ENCODE results near the gene BRSK2.

Gene BRSK2

GRCh38 chr11:1460986-1461825, 71.5 kb downstream of the BRSK2 start:
- H3K27ac ChIP-seq (ENCODE audit: low read depth, low read length): no peak overlapping the region
- H3K9ac ChIP-seq (ENCODE audit: low read length in 5 of 5): no peak overlapping the region
- peaks cover 0 to 25% (median 11%) of the 10 kb centered on the region in 5 donors for H3K4me1 ChIP-seq (ENCODE audit: control insufficient read depth in 5 of 5, insufficient read depth in 5 of 5, low read length in 5 of 5)
- no peaks in the 10 kb centered on the region for H3K27me3 ChIP-seq (ENCODE audit: control insufficient read depth in 5 of 5, insufficient read depth in 4 of 5, low read length in 5 of 5)
- peaks cover 0 to 16% (median 9%) of the 10 kb centered on the region in 5 donors for H3K36me3 ChIP-seq (ENCODE audit: control insufficient read depth in 5 of 5, insufficient read depth in 5 of 5, low read length in 5 of 5)
- H3K9me3 ChIP-seq (ENCODE audit: control insufficient read depth in 5 of 5, low read length in 5 of 5): peaks cover 0 to 4% (median 0%) of the 10 kb centered on the region in 5 donors
- no peak overlapping the region for H3K4me3 ChIP-seq (ENCODE audit: low read depth in 1 of 5, low read length in 5 of 5)

DNA sequence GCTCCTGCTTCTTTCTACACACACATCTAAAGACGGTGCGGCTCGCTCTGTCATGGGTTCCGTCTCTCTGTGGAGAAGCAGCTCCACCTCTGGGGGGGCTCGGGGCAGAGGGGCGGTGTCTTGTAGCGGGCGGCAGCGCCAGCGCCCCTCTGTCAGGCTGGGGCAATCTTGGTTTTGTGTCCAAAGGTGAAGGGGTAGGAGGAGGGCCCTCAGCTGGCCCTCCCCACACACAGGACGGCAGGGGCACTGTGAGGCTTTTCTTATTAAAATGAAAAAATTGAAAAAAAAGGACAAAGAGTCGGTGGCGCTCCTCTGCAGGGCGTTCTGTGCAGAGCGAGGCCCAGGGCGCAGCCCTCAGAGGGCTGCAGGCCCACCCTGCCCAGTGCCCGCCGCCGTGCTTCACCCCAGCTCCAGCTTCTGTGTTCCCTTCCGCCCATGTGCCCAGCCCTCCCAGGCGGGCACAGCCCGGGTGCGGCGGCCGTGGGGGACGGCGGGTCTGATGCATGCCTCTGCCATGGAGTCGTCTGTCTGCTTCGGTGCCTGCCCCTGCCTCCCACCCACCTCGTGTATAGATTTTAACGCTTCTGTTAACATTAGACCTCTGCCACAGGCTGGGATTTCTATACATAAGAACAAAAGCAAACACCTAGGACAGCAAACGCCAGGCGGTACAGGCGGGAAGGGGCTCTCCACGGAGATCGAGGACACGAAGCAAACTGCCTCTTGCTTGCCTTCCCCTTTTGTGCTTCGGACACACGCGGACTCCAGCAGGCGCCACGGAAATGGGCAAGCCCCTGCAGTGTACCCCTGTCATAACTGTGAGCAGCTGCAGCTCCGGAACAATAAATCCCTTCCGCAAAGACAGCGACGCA, 72.3 kb downstream of the BRSK2 start:
- peaks cover 0 to 19% (median 9%) of the 10 kb centered on the region in 5 donors for H3K36me3 ChIP-seq (ENCODE audit: control insufficient read depth in 5 of 5, insufficient read depth in 5 of 5, low read length in 5 of 5)
- no peak overlapping the region for H3K27ac ChIP-seq (ENCODE audit: low read depth, low read length)
- no peaks in the 10 kb centered on the region for H3K27me3 ChIP-seq (ENCODE audit: control insufficient read depth in 5 of 5, insufficient read depth in 4 of 5, low read length in 5 of 5)
- peaks cover 0 to 25% (median 11%) of the 10 kb centered on the region in 5 donors for H3K4me1 ChIP-seq (ENCODE audit: control insufficient read depth in 5 of 5, insufficient read depth in 5 of 5, low read length in 5 of 5)
- no peak overlapping the region for H3K4me3 ChIP-seq (ENCODE audit: low read depth in 1 of 5, low read length in 5 of 5)
- peaks cover 0 to 4% (median 0%) of the 10 kb centered on the region in 5 donors for H3K9me3 ChIP-seq (ENCODE audit: control insufficient read depth in 5 of 5, low read length in 5 of 5)
- no peak overlapping the region for H3K9ac ChIP-seq (ENCODE audit: low read length in 5 of 5)

DNA sequence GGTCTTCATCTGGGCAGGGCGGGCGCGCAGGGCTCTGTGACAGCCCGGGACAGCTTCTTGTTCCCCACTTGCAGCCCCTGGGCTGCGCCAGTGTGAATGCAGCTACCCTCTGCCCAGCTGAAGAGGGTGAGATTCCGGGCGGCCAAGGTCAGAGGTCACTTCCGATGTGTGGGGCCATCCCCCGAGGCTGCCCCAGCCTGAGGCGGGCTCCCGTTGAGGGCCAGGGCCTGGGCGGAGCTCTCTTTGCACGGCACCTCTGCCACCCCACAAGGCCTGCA, 72.9 kb downstream of the BRSK2 start:
- Histone ChIP-seq H3K36me3 (ENCODE audit: control insufficient read depth in 5 of 5, insufficient read depth in 5 of 5, low read length in 5 of 5) (peaks cover 0 to 24% (median 13%) of the 10 kb centered on the region in 5 donors), H3K4me1 (ENCODE audit: control insufficient read depth in 5 of 5, insufficient read depth in 5 of 5, low read length in 5 of 5) (peaks cover 0 to 25% (median 11%) of the 10 kb centered on the region in 5 donors), H3K27ac (ENCODE audit: low read depth, low read length) (no peak overlapping the region), H3K27me3 (ENCODE audit: control insufficient read depth in 5 of 5, insufficient read depth in 4 of 5, low read length in 5 of 5) (no peaks in the 10 kb centered on the region), H3K9ac (ENCODE audit: low read length in 5 of 5) (no peak overlapping the region), H3K4me3 (ENCODE audit: low read depth in 1 of 5, low read length in 5 of 5) (no peak overlapping the region), H3K9me3 (ENCODE audit: control insufficient read depth in 5 of 5, low read length in 5 of 5) (peaks cover 0 to 4% (median 0%) of the 10 kb centered on the region in 5 donors)

DNA sequence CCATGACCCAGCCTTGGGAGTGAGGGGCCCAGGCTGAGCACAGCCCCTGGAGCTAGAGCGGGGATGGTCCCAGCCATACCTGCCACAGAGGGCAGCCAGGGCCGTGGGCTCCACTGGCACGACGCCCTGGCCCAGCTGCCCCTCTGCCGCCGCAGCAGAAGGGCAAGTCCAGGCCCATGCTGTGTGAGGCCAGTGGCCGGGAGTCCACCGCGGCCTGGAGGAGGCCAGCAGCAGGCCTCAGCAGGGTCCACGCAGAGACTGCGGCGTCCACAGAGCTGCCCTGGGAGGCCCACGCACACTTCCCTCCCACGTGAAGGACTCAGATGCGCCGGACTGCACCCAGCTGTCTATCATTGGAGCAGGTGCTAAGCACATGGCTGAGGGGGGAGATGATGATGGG, 73.3 kb downstream of the BRSK2 start:
- no peak overlapping the region for H3K4me3 ChIP-seq (ENCODE audit: low read depth in 1 of 5, low read length in 5 of 5)
- H3K4me1 ChIP-seq (ENCODE audit: control insufficient read depth in 5 of 5, insufficient read depth in 5 of 5, low read length in 5 of 5): peaks cover 0 to 25% (median 11%) of the 10 kb centered on the region in 5 donors
- peaks cover 0 to 26% (median 13%) of the 10 kb centered on the region in 5 donors for H3K36me3 ChIP-seq (ENCODE audit: control insufficient read depth in 5 of 5, insufficient read depth in 5 of 5, low read length in 5 of 5)
- H3K27ac ChIP-seq (ENCODE audit: low read depth, low read length): no peak overlapping the region
- no peaks in the 10 kb centered on the region for H3K27me3 ChIP-seq (ENCODE audit: control insufficient read depth in 5 of 5, insufficient read depth in 4 of 5, low read length in 5 of 5)
- H3K9me3 ChIP-seq (ENCODE audit: control insufficient read depth in 5 of 5, low read length in 5 of 5): peaks cover 0 to 4% (median 0%) of the 10 kb centered on the region in 5 donors
- no peak overlapping the region for H3K9ac ChIP-seq (ENCODE audit: low read length in 5 of 5)

DNA sequence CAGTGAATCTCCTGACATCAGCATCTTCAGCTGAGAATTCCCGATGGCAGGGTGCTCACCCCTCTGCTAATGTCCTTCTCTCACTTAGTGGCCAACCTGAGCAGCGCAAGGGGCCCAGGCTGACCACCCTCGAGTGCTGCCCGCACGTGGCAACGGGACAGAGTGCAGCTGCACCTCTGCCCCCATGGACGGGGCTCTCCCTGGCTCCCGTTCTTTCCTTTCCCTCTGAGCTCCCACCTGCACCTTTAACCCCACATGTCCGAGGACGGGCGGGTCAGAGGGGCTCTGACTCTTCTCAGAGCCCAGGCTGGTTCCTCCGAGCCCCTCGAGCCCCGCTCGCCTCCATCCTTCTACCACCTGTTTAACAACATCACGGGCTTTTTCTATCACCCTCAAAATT, 77.0 kb downstream of the BRSK2 start:
- Histone ChIP-seq H3K27ac (ENCODE audit: low read depth, low read length) (no peak overlapping the region), H3K9ac (ENCODE audit: low read length in 5 of 5) (no peak overlapping the region), H3K4me1 (ENCODE audit: control insufficient read depth in 5 of 5, insufficient read depth in 5 of 5, low read length in 5 of 5) (no peaks in the 10 kb centered on the region)

GRCh38 chr11:1467270-1467669, 77.5 kb downstream of the BRSK2 start:
- no peak overlapping the region for H3K9ac ChIP-seq (ENCODE audit: low read length in 5 of 5)
- no peaks in the 10 kb centered on the region for H3K27me3 ChIP-seq (ENCODE audit: control insufficient read depth in 5 of 5, insufficient read depth in 4 of 5, low read length in 5 of 5)
- H3K4me3 ChIP-seq (ENCODE audit: low read depth in 1 of 5, low read length in 5 of 5): no peak overlapping the region
- no peaks in the 10 kb centered on the region for H3K4me1 ChIP-seq (ENCODE audit: control insufficient read depth in 5 of 5, insufficient read depth in 5 of 5, low read length in 5 of 5)
- no peak overlapping the region for H3K27ac ChIP-seq (ENCODE audit: low read depth, low read length)
- peaks cover 0 to 4% (median 0%) of the 10 kb centered on the region in 5 donors for H3K9me3 ChIP-seq (ENCODE audit: control insufficient read depth in 5 of 5, low read length in 5 of 5)
- peaks cover 0 to 68% (median 46%) of the 10 kb centered on the region in 5 donors for H3K36me3 ChIP-seq (ENCODE audit: control insufficient read depth in 5 of 5, insufficient read depth in 5 of 5, low read length in 5 of 5)

More for the DNA sequence above, 77.0 kb downstream of the BRSK2 start:
- Histone ChIP-seq H3K9me3 (ENCODE audit: control insufficient read depth in 5 of 5, low read length in 5 of 5) (peaks cover 0 to 4% (median 0%) of the 10 kb centered on the region in 5 donors), H3K36me3 (ENCODE audit: control insufficient read depth in 5 of 5, insufficient read depth in 5 of 5, low read length in 5 of 5) (peaks cover 0 to 64% (median 44%) of the 10 kb centered on the region in 5 donors), H3K27me3 (ENCODE audit: control insufficient read depth in 5 of 5, insufficient read depth in 4 of 5, low read length in 5 of 5) (no peaks in the 10 kb centered on the region), H3K4me3 (ENCODE audit: low read depth in 1 of 5, low read length in 5 of 5) (no peak overlapping the region)

GRCh38 chr11:1468002-1468401, 78.3 kb downstream of the BRSK2 start:
- no peaks in the 10 kb centered on the region for H3K4me1 ChIP-seq (ENCODE audit: control insufficient read depth in 5 of 5, insufficient read depth in 5 of 5, low read length in 5 of 5)
- H3K9me3 ChIP-seq (ENCODE audit: control insufficient read depth in 5 of 5, low read length in 5 of 5): peaks cover 0 to 4% (median 0%) of the 10 kb centered on the region in 5 donors
- no peak overlapping the region for H3K27ac ChIP-seq (ENCODE audit: low read depth, low read length)
- no peak overlapping the region for H3K4me3 ChIP-seq (ENCODE audit: low read depth in 1 of 5, low read length in 5 of 5)
- H3K27me3 ChIP-seq (ENCODE audit: control insufficient read depth in 5 of 5, insufficient read depth in 4 of 5, low read length in 5 of 5): no peaks in the 10 kb centered on the region
- H3K36me3 ChIP-seq (ENCODE audit: control insufficient read depth in 5 of 5, insufficient read depth in 5 of 5, low read length in 5 of 5): peaks cover 0 to 75% (median 53%) of the 10 kb centered on the region in 5 donors
- no peak overlapping the region for H3K9ac ChIP-seq (ENCODE audit: low read length in 5 of 5)

GRCh38 chr11:1468473-1469066, 78.8 kb downstream of the BRSK2 start:
- no peak overlapping the region for H3K9ac ChIP-seq (ENCODE audit: low read length in 5 of 5)
- H3K36me3 ChIP-seq (ENCODE audit: control insufficient read depth in 5 of 5, insufficient read depth in 5 of 5, low read length in 5 of 5): peaks cover 0 to 81% (median 59%) of the 10 kb centered on the region in 5 donors
- no peaks in the 10 kb centered on the region for H3K27me3 ChIP-seq (ENCODE audit: control insufficient read depth in 5 of 5, insufficient read depth in 4 of 5, low read length in 5 of 5)
- no peak overlapping the region for H3K27ac ChIP-seq (ENCODE audit: low read depth, low read length)
- peaks cover 0 to 4% (median 0%) of the 10 kb centered on the region in 5 donors for H3K9me3 ChIP-seq (ENCODE audit: control insufficient read depth in 5 of 5, low read length in 5 of 5)
- no peak overlapping the region for H3K4me3 ChIP-seq (ENCODE audit: low read depth in 1 of 5, low read length in 5 of 5)
- H3K4me1 ChIP-seq (ENCODE audit: control insufficient read depth in 5 of 5, insufficient read depth in 5 of 5, low read length in 5 of 5): no peaks in the 10 kb centered on the region

- H3K36me3 ChIP-seq (ENCODE audit: control insufficient read depth in 5 of 5, insufficient read depth in 5 of 5, low read length in 5 of 5): peaks cover 3 to 88% (median 67%) of the 10 kb centered on the region in 5 donors
- H3K4me3 ChIP-seq (ENCODE audit: low read depth in 1 of 5, low read length in 5 of 5): no peak overlapping the region
- H3K4me1 ChIP-seq (ENCODE audit: control insufficient read depth in 5 of 5, insufficient read depth in 5 of 5, low read length in 5 of 5): no peaks in the 10 kb centered on the region
- no peak overlapping the region for H3K27ac ChIP-seq (ENCODE audit: low read depth, low read length)
- H3K9ac ChIP-seq (ENCODE audit: low read length in 5 of 5): no peak overlapping the region
- H3K27me3 ChIP-seq (ENCODE audit: control insufficient read depth in 5 of 5, insufficient read depth in 4 of 5, low read length in 5 of 5): no peaks in the 10 kb centered on the region
- H3K9me3 ChIP-seq (ENCODE audit: control insufficient read depth in 5 of 5, low read length in 5 of 5): peaks cover 0 to 3% (median 0%) of the 10 kb centered on the region in 5 donors
These were observed 79.7 kb downstream of the BRSK2 start for GRCh38 chr11:1469287-1469910.
